Coronary artery (tissue), 2 donors: ENCODE measurements around the gene PPIP5K2.

Experiments used
- DNase-seq: peaks from one replicate; pipeline ENCODE4 v3.0.0-alpha.2; 2017; ENCODE audit warnings: low spot score
- H3K27ac ChIP-seq, 2 donors: fragments of 200-600 bp; sonication (generic); one replicate each; pipeline ENCODE4 v1.5.1; 2016 to 2019
- H3K4me3 ChIP-seq: fragments of 200-600 bp; sonication (generic); 2 replicates; pipeline ENCODE4 v1.5.1; 2016; ENCODE audit warnings: mild to moderate bottlenecking, moderate library complexity
- TF ChIP-seq, protein P1 (sequence below): fragments of 200-600 bp; sonication (generic); IDR thresholded peaks from one replicate; pipeline ENCODE4 v1.5.1; 2019; ENCODE audit warnings: antibody characterized with exemption

Gene PPIP5K2

DNA sequence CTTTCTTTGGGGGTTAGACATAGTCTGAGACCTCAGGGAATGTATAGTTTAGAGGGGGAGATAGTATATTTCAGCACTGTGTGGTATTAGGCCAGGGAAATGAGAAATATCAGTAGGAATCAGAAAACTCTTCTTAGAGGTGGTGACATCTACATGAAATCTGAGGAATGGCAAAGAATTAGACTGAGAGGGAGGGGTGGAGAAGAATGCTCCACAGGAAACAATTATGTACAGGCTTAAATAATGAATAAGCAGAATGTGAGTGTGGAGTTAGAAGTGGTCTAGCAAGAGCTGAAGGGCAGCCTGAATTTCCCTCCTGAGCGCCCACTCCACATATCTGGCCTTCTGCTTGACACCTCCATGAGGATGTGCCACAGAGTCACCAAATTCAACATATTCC is 134.8 kb downstream of the PPIP5K2 start:
- Histone ChIP-seq H3K4me3 (no peak overlapping the region), H3K27ac (no peak overlapping the region)
- DNase-seq, result no peak
- TF ChIP-seq, protein P1, sequence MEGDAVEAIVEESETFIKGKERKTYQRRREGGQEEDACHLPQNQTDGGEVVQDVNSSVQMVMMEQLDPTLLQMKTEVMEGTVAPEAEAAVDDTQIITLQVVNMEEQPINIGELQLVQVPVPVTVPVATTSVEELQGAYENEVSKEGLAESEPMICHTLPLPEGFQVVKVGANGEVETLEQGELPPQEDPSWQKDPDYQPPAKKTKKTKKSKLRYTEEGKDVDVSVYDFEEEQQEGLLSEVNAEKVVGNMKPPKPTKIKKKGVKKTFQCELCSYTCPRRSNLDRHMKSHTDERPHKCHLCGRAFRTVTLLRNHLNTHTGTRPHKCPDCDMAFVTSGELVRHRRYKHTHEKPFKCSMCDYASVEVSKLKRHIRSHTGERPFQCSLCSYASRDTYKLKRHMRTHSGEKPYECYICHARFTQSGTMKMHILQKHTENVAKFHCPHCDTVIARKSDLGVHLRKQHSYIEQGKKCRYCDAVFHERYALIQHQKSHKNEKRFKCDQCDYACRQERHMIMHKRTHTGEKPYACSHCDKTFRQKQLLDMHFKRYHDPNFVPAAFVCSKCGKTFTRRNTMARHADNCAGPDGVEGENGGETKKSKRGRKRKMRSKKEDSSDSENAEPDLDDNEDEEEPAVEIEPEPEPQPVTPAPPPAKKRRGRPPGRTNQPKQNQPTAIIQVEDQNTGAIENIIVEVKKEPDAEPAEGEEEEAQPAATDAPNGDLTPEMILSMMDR, result no peak

DNA sequence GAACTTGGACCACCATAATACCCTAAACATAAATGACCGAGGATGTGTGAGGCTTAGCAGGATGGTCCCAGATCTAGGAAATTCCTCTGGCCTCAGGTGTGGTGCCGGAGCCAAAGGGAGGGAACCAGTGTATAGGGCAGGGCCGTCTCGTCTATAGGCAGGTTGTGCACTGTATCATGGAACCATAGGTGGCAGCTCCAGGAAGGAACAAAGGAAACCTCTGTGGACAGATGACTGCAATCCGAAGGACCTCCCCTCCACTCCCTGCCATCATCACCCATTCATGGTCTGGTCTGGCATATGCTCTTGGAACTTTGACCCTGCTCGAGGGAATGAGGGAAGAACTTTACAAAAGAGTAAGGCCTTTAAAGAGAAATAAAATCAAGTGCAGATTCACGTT is 135.6 kb downstream of the PPIP5K2 start:
- no peak overlapping the region for H3K27ac ChIP-seq
- H3K4me3 ChIP-seq, result no peak overlapping the region
- TF ChIP-seq, protein P1, result no peak
- no peak for DNase-seq

- H3K4me3 ChIP-seq, result no peak overlapping the region
- TF ChIP-seq, protein P1, result no peak
- no peak overlapping the region for H3K27ac ChIP-seq
- DNase-seq, result no peak
Observed at GRCh38 chr5:103256178-103256577, 136.1 kb downstream of the PPIP5K2 start.

DNA sequence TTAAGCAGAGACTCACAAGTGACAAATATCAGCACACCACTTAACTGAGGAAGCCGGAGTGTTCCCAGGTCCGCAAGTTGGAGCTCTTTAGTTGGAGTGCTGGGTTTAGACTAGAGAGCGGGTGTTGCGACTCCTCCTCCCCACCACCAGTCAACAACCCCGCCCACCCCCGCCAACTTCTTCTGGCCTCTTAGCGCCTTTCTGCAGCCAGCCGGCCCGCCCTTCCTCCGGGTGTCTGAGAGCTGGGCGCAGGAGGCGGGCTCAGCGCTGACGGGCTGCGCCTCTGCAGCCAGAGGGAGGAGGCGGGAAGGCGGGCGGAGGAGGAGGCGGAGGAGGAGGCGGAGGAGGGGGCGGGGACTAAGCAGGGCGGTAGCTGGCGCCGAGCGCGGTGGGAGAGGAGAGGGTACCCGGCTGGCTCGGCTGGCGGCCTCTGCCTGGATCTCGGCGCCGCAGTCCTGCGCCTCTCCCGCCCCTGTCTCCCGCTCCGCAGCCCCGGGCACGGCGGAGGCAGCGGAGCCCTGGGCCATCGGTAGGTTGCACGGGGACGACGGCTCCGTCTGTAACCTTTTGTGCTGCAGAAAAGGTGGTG is 138.4 kb downstream of the PPIP5K2 start, which contains the start of gene MACIR:
Gene MACIR (plus strand): TSS at position 396 of the 589 bp plus-strand sequence. CDS start 17,157 bp downstream, outside the sequence.
- Histone ChIP-seq H3K4me3 (peak within 1 kb of the TSS; percentile 92), H3K27ac (peak within 1 kb of the TSS; percentile 66 to 90)
- DNase-seq, result peak; percentile 97
- TF ChIP-seq, protein P1, result no peak

- TF ChIP-seq, protein P1, result no peak
- DNase-seq, result peak; percentile 79
Observed at GRCh38 chr5:103258957-103259704, 139.0 kb downstream of the PPIP5K2 start.

GRCh38 chr5:103259705-103260355 is 139.7 kb downstream of the PPIP5K2 start:
- no peak for DNase-seq
- TF ChIP-seq, protein P1, result no peak
- Histone ChIP-seq H3K4me3 (peak overlapping the region; percentile 92), H3K27ac (peak overlapping the region; percentile 66 to 90)

More at GRCh38 chr5:103258957-103259704, 139.0 kb downstream of the PPIP5K2 start:
- H3K4me3 ChIP-seq, result peak overlapping the region; percentile 92
- H3K27ac ChIP-seq, result peak overlapping the region; percentile 66 to 90
